ENCODE measurements around the gene ZDHHC19.
"Not testable (repeated sequence)": the region's sequence is repeated elsewhere in the genome, so short reads cannot be mapped to it uniquely, and the experiment has no call there.

Gene ZDHHC19

DNA sequence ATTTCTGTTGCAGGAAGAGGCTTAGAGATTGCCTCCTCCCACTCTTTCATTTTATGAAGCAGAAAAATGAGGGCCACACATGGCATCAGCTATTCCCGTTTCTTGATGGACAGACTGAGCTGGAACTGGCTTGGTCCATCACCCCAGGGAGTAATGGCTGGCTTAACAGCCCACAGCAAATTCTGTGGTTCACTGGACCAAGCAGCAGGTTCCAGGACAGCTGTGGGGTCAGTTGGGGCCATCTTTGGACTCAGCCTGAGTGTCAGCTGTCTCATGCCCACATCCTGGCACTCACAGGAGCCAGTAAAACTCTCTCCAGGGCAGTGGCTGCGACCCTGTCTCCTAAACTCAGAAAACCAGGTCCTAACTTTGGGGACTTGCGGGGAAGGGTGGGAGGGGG, 36.5 kb downstream of the ZDHHC19 start:
- Histone ChIP-seq H2AFZ (ENCODE audit: low read depth, low read length) (no peak overlapping the region), H2AK5ac (ENCODE audit: low read length, severe bottlenecking) (no peak overlapping the region), H3K4ac (ENCODE audit: low read depth in 1 of 2, low read length in 2 of 2) (no peak overlapping the region), H4K91ac (ENCODE audit: low read length) (no peak overlapping the region), H2BK12ac (ENCODE audit: low read length in 2 of 2) (no peak overlapping the region), H3K9ac (ENCODE audit: low read length) (no peak overlapping the region), H3K23ac (ENCODE audit: low read length in 2 of 2) (no peak overlapping the region), H3K14ac (ENCODE audit: low read length in 2 of 2) (no peak overlapping the region), H3K9me3 (ENCODE audit: control insufficient read depth, low read length) (no peaks in the 10 kb centered on the region), H3K27ac (ENCODE audit: low read length, poor library complexity, severe bottlenecking) (no peak overlapping the region), H3K4me1 (ENCODE audit: control insufficient read depth, insufficient read depth, low read depth, low read length) (peaks cover 3% of the 10 kb centered on the region), H4K8ac (ENCODE audit: low read length) (no peak overlapping the region), H3K36me3 (ENCODE audit: control insufficient read depth in 1 of 2, insufficient read depth in 2 of 2, low read depth in 1 of 2, low read length in 2 of 2) (no peaks in the 10 kb centered on the region), H2BK120ac (ENCODE audit: low read depth, low read length) (no peak overlapping the region), H2BK15ac (ENCODE audit: low read depth, poor library complexity, severe bottlenecking) (no peak overlapping the region), H3K18ac (ENCODE audit: low read depth in 1 of 2, low read length in 2 of 2) (no peak overlapping the region), H3K4me2 (ENCODE audit: low read length, poor library complexity, severe bottlenecking) (no peak overlapping the region), H3K79me1 (replicated peaks; ENCODE audit: low read length, poor library complexity, severe bottlenecking) (no peaks in the 10 kb centered on the region), H2BK5ac (ENCODE audit: low read depth, low read length, poor library complexity, severe bottlenecking) (no peak overlapping the region), H3K4me3 (ENCODE audit: insufficient read depth in 1 of 2, low read depth in 1 of 2, low read length in 2 of 2) (no peak overlapping the region), H3K27me3 (ENCODE audit: control insufficient read depth in 1 of 2, insufficient read depth in 1 of 2, low read length in 2 of 2) (peaks cover 0 to 16% of the 10 kb centered on the region in 2 experiments)
- 78% methylated on average over 2 of the region's 3 CpGs for WGBS
- DNase-seq: no peak

DNA sequence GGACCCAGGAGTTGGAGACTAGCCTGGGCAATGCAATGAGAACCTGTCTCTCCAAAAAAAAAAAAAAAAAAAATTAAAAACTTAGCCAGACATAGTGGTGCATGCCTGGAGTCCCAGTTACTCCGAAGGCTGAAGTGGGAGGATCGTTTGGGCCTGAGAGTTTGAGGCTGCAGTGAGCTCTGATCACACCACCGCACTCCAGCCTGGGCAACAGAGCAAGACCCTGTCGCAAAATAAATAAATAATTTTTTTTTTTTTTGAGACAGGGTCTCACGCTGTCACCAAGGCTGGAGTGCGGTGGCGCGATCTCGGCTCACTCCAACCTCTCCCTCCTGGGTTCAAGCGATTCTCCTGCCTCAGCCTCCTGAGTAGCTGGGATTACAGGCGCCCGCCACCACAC, 40.9 kb downstream of the ZDHHC19 start:
- not testable (repeated sequence) for DNase-seq; H2AFZ ChIP-seq (ENCODE audit: low read depth, low read length); H4K8ac ChIP-seq (ENCODE audit: low read length); H3K9ac ChIP-seq (ENCODE audit: low read length); H4K91ac ChIP-seq (ENCODE audit: low read length); H2BK5ac ChIP-seq (ENCODE audit: low read depth, low read length, poor library complexity, severe bottlenecking); H3K4me1 ChIP-seq (ENCODE audit: control insufficient read depth, insufficient read depth, low read depth, low read length); H3K18ac ChIP-seq (ENCODE audit: low read depth in 1 of 2, low read length in 2 of 2); H3K23ac ChIP-seq (ENCODE audit: low read length in 2 of 2); H3K14ac ChIP-seq (ENCODE audit: low read length in 2 of 2); H2BK120ac ChIP-seq (ENCODE audit: low read depth, low read length); H3K36me3 ChIP-seq (ENCODE audit: control insufficient read depth in 1 of 2, insufficient read depth in 2 of 2, low read depth in 1 of 2, low read length in 2 of 2); H2BK12ac ChIP-seq (ENCODE audit: low read length in 2 of 2); H3K4me3 ChIP-seq (ENCODE audit: insufficient read depth in 1 of 2, low read depth in 1 of 2, low read length in 2 of 2); H3K27me3 ChIP-seq (ENCODE audit: control insufficient read depth in 1 of 2, insufficient read depth in 1 of 2, low read length in 2 of 2); H2BK15ac ChIP-seq (ENCODE audit: low read depth, poor library complexity, severe bottlenecking); H3K4ac ChIP-seq (ENCODE audit: low read depth in 1 of 2, low read length in 2 of 2); H3K79me1 ChIP-seq (replicated peaks; ENCODE audit: low read length, poor library complexity, severe bottlenecking); H3K9me3 ChIP-seq (ENCODE audit: control insufficient read depth, low read length); H2AK5ac ChIP-seq (ENCODE audit: low read length, severe bottlenecking); H3K4me2 ChIP-seq (ENCODE audit: low read length, poor library complexity, severe bottlenecking); H3K27ac ChIP-seq (ENCODE audit: low read length, poor library complexity, severe bottlenecking)
- 98% methylated on average over 10 of the region's 12 CpGs for WGBS

DNA sequence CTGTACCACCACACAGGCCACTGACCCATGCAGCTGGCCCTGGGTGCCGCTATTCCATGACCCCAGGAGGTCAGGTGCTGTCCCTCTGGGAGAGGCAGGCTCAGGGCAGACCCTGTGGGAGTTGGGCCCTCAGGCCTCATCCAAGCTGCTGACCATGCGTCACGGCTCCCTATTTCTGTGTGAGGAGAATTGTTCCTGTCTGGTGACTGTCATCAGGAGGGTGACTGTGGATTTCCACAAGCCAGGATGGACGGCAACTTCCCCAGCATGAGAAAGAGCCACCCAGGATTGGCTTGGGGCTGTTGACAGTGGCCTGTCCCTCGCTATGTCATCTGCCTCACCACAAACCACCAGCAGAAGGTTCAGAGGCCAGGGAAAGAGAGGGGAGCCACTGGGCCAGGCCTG, 41.4 kb downstream of the ZDHHC19 start:
- H2BK5ac ChIP-seq (ENCODE audit: low read depth, low read length, poor library complexity, severe bottlenecking): no peak overlapping the region
- H2AFZ ChIP-seq (ENCODE audit: low read depth, low read length): no peak overlapping the region
- no peak overlapping the region for H3K18ac ChIP-seq (ENCODE audit: low read depth in 1 of 2, low read length in 2 of 2)
- peaks cover 5% of the 10 kb centered on the region for H3K4me1 ChIP-seq (ENCODE audit: control insufficient read depth, insufficient read depth, low read depth, low read length)
- no peak for DNase-seq
- no peak overlapping the region for H4K91ac ChIP-seq (ENCODE audit: low read length)
- no peak overlapping the region for H3K14ac ChIP-seq (ENCODE audit: low read length in 2 of 2)
- H3K4ac ChIP-seq (ENCODE audit: low read depth in 1 of 2, low read length in 2 of 2): no peak overlapping the region
- H3K9me3 ChIP-seq (ENCODE audit: control insufficient read depth, low read length): no peaks in the 10 kb centered on the region
- no peak overlapping the region for H3K4me2 ChIP-seq (ENCODE audit: low read length, poor library complexity, severe bottlenecking)
- peak overlapping the region; percentile 9 for H4K8ac ChIP-seq (ENCODE audit: low read length)
- H3K27me3 ChIP-seq (ENCODE audit: control insufficient read depth in 1 of 2, insufficient read depth in 1 of 2, low read length in 2 of 2): peaks cover 0 to 6% of the 10 kb centered on the region in 2 experiments
- no peak overlapping the region for H3K27ac ChIP-seq (ENCODE audit: low read length, poor library complexity, severe bottlenecking)
- WGBS: 94% methylated on average over 5 of the region's 5 CpGs
- H2BK12ac ChIP-seq (ENCODE audit: low read length in 2 of 2): no peak overlapping the region
- H2BK15ac ChIP-seq (ENCODE audit: low read depth, poor library complexity, severe bottlenecking): no peak overlapping the region
- no peak overlapping the region for H3K4me3 ChIP-seq (ENCODE audit: insufficient read depth in 1 of 2, low read depth in 1 of 2, low read length in 2 of 2)
- no peak overlapping the region for H2AK5ac ChIP-seq (ENCODE audit: low read length, severe bottlenecking)
- H3K36me3 ChIP-seq (ENCODE audit: control insufficient read depth in 1 of 2, insufficient read depth in 2 of 2, low read depth in 1 of 2, low read length in 2 of 2): no peaks in the 10 kb centered on the region
- H3K79me1 ChIP-seq (replicated peaks; ENCODE audit: low read length, poor library complexity, severe bottlenecking): no peaks in the 10 kb centered on the region
- H3K9ac ChIP-seq (ENCODE audit: low read length): no peak overlapping the region
- H3K23ac ChIP-seq (ENCODE audit: low read length in 2 of 2): no peak overlapping the region
- no peak overlapping the region for H2BK120ac ChIP-seq (ENCODE audit: low read depth, low read length)

GRCh38 chr3:196168808-196169391, 42.3 kb downstream of the ZDHHC19 start:
- no peak overlapping the region for H2BK120ac ChIP-seq (ENCODE audit: low read depth, low read length)
- no peak overlapping the region for H3K18ac ChIP-seq (ENCODE audit: low read depth in 1 of 2, low read length in 2 of 2)
- H3K4me3 ChIP-seq (ENCODE audit: insufficient read depth in 1 of 2, low read depth in 1 of 2, low read length in 2 of 2): no peak overlapping the region
- no peak overlapping the region for H2AK5ac ChIP-seq (ENCODE audit: low read length, severe bottlenecking)
- no peak overlapping the region for H2AFZ ChIP-seq (ENCODE audit: low read depth, low read length)
- H4K8ac ChIP-seq (ENCODE audit: low read length): no peak overlapping the region
- no peak overlapping the region for H3K4ac ChIP-seq (ENCODE audit: low read depth in 1 of 2, low read length in 2 of 2)
- 85% methylated on average over 6 of the region's 6 CpGs for WGBS
- no peak overlapping the region for H3K14ac ChIP-seq (ENCODE audit: low read length in 2 of 2)
- no peaks in the 10 kb centered on the region for H3K27me3 ChIP-seq (ENCODE audit: control insufficient read depth in 1 of 2, insufficient read depth in 1 of 2, low read length in 2 of 2)
- H2BK15ac ChIP-seq (ENCODE audit: low read depth, poor library complexity, severe bottlenecking): no peak overlapping the region
- no peak for DNase-seq
- H3K9me3 ChIP-seq (ENCODE audit: control insufficient read depth, low read length): no peaks in the 10 kb centered on the region
- no peak overlapping the region for H3K9ac ChIP-seq (ENCODE audit: low read length)
- H3K4me2 ChIP-seq (ENCODE audit: low read length, poor library complexity, severe bottlenecking): no peak overlapping the region
- H3K27ac ChIP-seq (ENCODE audit: low read length, poor library complexity, severe bottlenecking): no peak overlapping the region
- H3K79me1 ChIP-seq (replicated peaks; ENCODE audit: low read length, poor library complexity, severe bottlenecking): no peaks in the 10 kb centered on the region
- H3K4me1 ChIP-seq (ENCODE audit: control insufficient read depth, insufficient read depth, low read depth, low read length): peaks cover 3% of the 10 kb centered on the region
- H3K36me3 ChIP-seq (ENCODE audit: control insufficient read depth in 1 of 2, insufficient read depth in 2 of 2, low read depth in 1 of 2, low read length in 2 of 2): no peaks in the 10 kb centered on the region
- no peak overlapping the region for H3K23ac ChIP-seq (ENCODE audit: low read length in 2 of 2)
- H4K91ac ChIP-seq (ENCODE audit: low read length): no peak overlapping the region
- no peak overlapping the region for H2BK5ac ChIP-seq (ENCODE audit: low read depth, low read length, poor library complexity, severe bottlenecking)
- no peak overlapping the region for H2BK12ac ChIP-seq (ENCODE audit: low read length in 2 of 2)
